ENCODE results near the gene TFDP1.

DNA sequence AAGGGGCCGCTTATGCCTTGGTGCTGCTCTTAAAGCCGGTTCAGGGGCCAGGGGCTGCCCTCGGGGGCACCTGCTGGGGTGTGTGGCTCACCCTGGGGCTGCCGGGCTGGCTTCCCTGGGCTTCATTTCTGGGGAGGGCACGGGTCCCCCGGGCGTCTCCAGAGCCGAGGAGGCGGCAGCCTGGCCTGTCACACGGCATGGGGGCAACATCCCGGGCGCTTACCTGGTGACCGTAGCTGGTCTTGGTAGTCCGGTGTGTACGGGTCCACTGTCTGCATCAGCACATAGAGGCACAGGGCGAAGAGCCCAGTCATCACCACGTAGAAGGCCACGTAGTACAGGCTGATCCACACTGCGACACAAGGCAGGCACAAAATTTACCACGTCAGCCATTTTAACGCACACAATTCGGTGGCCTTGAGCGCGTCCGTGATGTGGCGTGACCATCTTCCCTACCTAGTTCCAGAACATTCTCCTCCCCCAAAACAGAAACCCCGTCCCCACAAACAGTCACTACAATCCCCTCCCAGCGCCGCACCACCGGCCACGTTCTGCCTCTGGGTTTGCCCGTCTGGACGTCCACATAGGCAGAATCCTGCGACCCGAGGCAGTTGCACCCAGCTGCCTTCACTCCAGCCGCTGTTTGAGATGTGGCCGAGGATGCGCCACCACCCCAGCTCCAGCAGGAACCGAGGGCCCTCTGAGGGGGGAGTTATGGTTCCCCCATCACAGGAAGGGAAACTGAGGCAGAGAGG, 70.2 kb downstream of the TFDP1 start:
- TF ChIP-seq POLR2AphosphoS5 (IDR thresholded peaks at IDR 0.05), result no peak
- TF ChIP-seq, protein P1, sequence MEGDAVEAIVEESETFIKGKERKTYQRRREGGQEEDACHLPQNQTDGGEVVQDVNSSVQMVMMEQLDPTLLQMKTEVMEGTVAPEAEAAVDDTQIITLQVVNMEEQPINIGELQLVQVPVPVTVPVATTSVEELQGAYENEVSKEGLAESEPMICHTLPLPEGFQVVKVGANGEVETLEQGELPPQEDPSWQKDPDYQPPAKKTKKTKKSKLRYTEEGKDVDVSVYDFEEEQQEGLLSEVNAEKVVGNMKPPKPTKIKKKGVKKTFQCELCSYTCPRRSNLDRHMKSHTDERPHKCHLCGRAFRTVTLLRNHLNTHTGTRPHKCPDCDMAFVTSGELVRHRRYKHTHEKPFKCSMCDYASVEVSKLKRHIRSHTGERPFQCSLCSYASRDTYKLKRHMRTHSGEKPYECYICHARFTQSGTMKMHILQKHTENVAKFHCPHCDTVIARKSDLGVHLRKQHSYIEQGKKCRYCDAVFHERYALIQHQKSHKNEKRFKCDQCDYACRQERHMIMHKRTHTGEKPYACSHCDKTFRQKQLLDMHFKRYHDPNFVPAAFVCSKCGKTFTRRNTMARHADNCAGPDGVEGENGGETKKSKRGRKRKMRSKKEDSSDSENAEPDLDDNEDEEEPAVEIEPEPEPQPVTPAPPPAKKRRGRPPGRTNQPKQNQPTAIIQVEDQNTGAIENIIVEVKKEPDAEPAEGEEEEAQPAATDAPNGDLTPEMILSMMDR (IDR thresholded peaks at IDR 0.05), result no peak
- no peak for TF ChIP-seq POLR2A (IDR thresholded peaks at IDR 0.05)

Data from gastroesophageal sphincter (tissue), 3 donors.